Endothelial cell of umbilical vein (primary cell): ENCODE data around the gene KDM3A.
A peak's percentile ranks its signal among the peaks of the same experiment; 100 is the strongest.

Experiments
- EZH2 ChIP-seq: IDR thresholded peaks from 2 replicates; pipeline ENCODE4 v1.6.1; 2012; ENCODE audit warnings: borderline replicate concordance, low read depth, mild to moderate bottlenecking, moderate library complexity, low read length, inconsistent platforms; ENCODE audit not compliant: severe bottlenecking
- FOS ChIP-seq: IDR thresholded peaks from 2 replicates; pipeline ENCODE4 v1.6.1; 2011; ENCODE audit warnings: mild to moderate bottlenecking, low read length, moderate library complexity, borderline replicate concordance; ENCODE audit not compliant: insufficient read depth
- GATA2 ChIP-seq: IDR thresholded peaks from 2 replicates; pipeline ENCODE4 v1.7.0; 2011; ENCODE audit warnings: low read depth, mild to moderate bottlenecking, moderate library complexity, mixed read lengths, low read length; ENCODE audit not compliant: insufficient read length, insufficient read depth
- JUN ChIP-seq: IDR thresholded peaks from 2 replicates; pipeline ENCODE4 v1.6.1; 2011; ENCODE audit warnings: borderline replicate concordance, low read depth; ENCODE audit not compliant: insufficient read length, insufficient read depth
- MYC ChIP-seq: IDR thresholded peaks from one replicate; pipeline ENCODE4 v1.6.1; 2011; ENCODE audit warnings: mild to moderate bottlenecking, low read depth, low read length
- POLR2A ChIP-seq: IDR thresholded peaks from 2 replicates; pipeline ENCODE4 v1.6.1; 2012; ENCODE audit warnings: low read depth, mild to moderate bottlenecking, control low read depth, low read length
- POLR2AphosphoS5 ChIP-seq: IDR thresholded peaks from 2 replicates; pipeline ENCODE4 v1.6.1; 2012; ENCODE audit warnings: low read depth, mild to moderate bottlenecking, control low read depth, low read length, moderate library complexity; ENCODE audit not compliant: insufficient read depth
- TF ChIP-seq, protein P1 (sequence below), 2 donors: IDR thresholded peaks; 1 replicate in 1 of 2; 2 replicates in 1 of 2; pipeline ENCODE4 v1.5.1; 2011; ENCODE audit warnings: low read length in 2 of 2, mild to moderate bottlenecking in 2 of 2, moderate library complexity in 2 of 2, control low read depth in 1 of 2, inconsistent platforms in 1 of 2, low read depth in 1 of 2; ENCODE audit not compliant: insufficient read depth in 1 of 2; ENCODE audit errors: extremely low read depth in 1 of 2
- TF ChIP-seq, protein P2 (sequence below): IDR thresholded peaks from 2 replicates; pipeline ENCODE4 v1.6.1; 2011; ENCODE audit not compliant: insufficient read depth, insufficient read length

DNA sequence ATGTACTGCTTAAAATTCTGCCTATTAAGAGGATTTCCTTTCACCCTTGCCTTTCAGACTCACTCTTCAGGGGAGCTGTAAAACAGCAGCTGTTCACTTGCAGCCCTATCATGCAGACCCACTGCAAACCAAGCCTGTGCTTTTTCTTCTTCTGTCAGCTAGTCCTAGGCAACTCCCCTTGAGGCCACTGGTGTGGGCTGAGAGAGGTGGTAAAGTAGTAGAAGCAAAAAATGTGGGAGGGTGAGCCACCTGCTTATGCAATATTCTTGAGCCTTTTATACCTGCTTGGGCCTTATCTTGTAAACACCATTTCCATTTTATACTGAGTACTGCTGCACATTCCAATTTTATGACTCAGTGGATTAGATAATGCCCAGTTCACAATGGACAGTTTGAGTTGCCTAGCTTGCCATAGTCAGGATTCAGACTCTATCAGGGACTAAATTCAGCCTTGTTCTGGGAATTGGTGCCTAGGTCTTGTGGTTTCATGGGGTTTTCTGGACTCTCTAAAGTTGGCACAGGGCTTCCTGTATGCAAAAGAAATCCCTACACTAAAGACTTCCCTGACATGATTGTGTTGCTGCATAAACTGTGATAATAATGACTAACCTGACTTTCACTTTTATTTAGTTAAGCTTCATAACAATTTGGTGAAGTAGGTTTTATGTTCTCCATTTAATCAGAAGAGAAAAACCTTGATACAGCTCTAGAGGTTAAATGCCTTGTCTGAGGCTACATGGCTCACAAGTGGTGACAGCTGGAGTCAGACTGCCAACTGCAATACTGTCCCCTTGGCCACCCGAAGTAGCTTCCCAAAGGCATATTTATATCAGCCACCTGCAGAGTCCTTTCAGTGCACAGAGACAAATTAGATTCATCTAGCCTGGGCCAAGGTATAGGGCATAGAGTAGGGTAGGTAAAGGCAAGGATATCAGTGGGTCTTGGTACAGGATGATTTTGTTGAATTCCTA lies 47.4 kb upstream of the KDM3A start:
- TF ChIP-seq EZH2: no peak
- no peak for TF ChIP-seq POLR2A
- TF ChIP-seq, protein P1, sequence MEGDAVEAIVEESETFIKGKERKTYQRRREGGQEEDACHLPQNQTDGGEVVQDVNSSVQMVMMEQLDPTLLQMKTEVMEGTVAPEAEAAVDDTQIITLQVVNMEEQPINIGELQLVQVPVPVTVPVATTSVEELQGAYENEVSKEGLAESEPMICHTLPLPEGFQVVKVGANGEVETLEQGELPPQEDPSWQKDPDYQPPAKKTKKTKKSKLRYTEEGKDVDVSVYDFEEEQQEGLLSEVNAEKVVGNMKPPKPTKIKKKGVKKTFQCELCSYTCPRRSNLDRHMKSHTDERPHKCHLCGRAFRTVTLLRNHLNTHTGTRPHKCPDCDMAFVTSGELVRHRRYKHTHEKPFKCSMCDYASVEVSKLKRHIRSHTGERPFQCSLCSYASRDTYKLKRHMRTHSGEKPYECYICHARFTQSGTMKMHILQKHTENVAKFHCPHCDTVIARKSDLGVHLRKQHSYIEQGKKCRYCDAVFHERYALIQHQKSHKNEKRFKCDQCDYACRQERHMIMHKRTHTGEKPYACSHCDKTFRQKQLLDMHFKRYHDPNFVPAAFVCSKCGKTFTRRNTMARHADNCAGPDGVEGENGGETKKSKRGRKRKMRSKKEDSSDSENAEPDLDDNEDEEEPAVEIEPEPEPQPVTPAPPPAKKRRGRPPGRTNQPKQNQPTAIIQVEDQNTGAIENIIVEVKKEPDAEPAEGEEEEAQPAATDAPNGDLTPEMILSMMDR (IDR thresholded peaks at IDR 0.05; ENCODE audit: extremely low read depth in 1 of 2, insufficient read depth in 1 of 2, low read depth in 1 of 2, low read length in 2 of 2): no peak
- TF ChIP-seq POLR2AphosphoS5: no peak
- no peak for TF ChIP-seq MYC
- TF ChIP-seq GATA2: no peak
- TF ChIP-seq, protein P2, sequence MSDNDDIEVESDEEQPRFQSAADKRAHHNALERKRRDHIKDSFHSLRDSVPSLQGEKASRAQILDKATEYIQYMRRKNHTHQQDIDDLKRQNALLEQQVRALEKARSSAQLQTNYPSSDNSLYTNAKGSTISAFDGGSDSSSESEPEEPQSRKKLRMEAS: no peak
- TF ChIP-seq JUN: peak; percentile 42
- peak; percentile 38 for TF ChIP-seq FOS
